Fibroblast of skin of abdomen (primary cell): Measurements from ENCODE around the gene ADAMTS15.
A peak's percentile ranks its signal among the peaks of the same experiment; 100 is the strongest.

Source experiments
- DNase-seq: peaks from one replicate; pipeline ENCODE4 v3.0.0-alpha.2; 2013

ADAMTS15 gene

GRCh38 chr11:130462101-130462885 lies 13.8 kb downstream of the ADAMTS15 start:
- DNase-seq, result no peak

- no peak for DNase-seq
Observed at GRCh38 chr11:130462931-130463330, 14.5 kb downstream of the ADAMTS15 start.

- DNase-seq, result peak; percentile 78
Observed at GRCh38 chr11:130464291-130464812, 15.9 kb downstream of the ADAMTS15 start.

GRCh38 chr11:130465263-130465662 lies 16.8 kb downstream of the ADAMTS15 start:
- DNase-seq, result no peak

- DNase-seq, result no peak
Observed at GRCh38 chr11:130467116-130467900, 18.9 kb downstream of the ADAMTS15 start.

GRCh38 chr11:130469181-130469580 lies 20.7 kb downstream of the ADAMTS15 start:
- no peak for DNase-seq

- no peak for DNase-seq
Observed at GRCh38 chr11:130470832-130471706, 22.6 kb downstream of the ADAMTS15 start.

- DNase-seq, result no peak
Observed at GRCh38 chr11:130471731-130472433, 23.4 kb downstream of the ADAMTS15 start.

GRCh38 chr11:130472434-130472961 lies 24.1 kb downstream of the ADAMTS15 start:
- DNase-seq, result no peak

GRCh38 chr11:130473056-130473794 lies 24.8 kb downstream of the ADAMTS15 start:
- no peak for DNase-seq

GRCh38 chr11:130473795-130474377 lies 25.4 kb downstream of the ADAMTS15 start:
- DNase-seq, result no peak

GRCh38 chr11:130474637-130475400 lies 26.4 kb downstream of the ADAMTS15 start:
- no peak for DNase-seq

GRCh38 chr11:130475426-130476053 lies 27.1 kb downstream of the ADAMTS15 start:
- DNase-seq, result no peak

- peak; percentile 31 for DNase-seq
Observed at GRCh38 chr11:130476200-130476921, 27.9 kb downstream of the ADAMTS15 start.

- no peak for DNase-seq
Observed at GRCh38 chr11:130476922-130477491, 28.6 kb downstream of the ADAMTS15 start.

- DNase-seq, result no peak
Observed at GRCh38 chr11:130477586-130478203, 29.2 kb downstream of the ADAMTS15 start.

- peak; percentile 91 for DNase-seq
Observed at GRCh38 chr11:130478204-130478701, 29.8 kb downstream of the ADAMTS15 start.
